ENCODE measurements around the gene ELOA. TPM values are rescaled to one million over a fixed set of nuclear protein-coding genes. Genes with fewer than 3 reads are reported as not detected.
"Not testable (repeated sequence)": the region's sequence is repeated elsewhere in the genome, so short reads cannot be mapped to it uniquely, and the experiment has no call there.

Gene ELOA
- total RNA-seq, 1 donor from 2014 or later = 16.8 TPM

GRCh38 chr1:23779826-23780371, 36.6 kb downstream of the ELOA start:
- no peak overlapping the region for H3K4me3 ChIP-seq (ENCODE audit: low read depth, low read length)
- H3K27me3 ChIP-seq (ENCODE audit: control insufficient read depth, insufficient read depth, low read length) = no peaks in the 10 kb centered on the region
- FAIRE-seq (no peak), DNase-seq (ENCODE audit: low read depth) (peak; percentile 68)
- TF ChIP-seq CTCF (IDR thresholded peaks at IDR 0.05; ENCODE audit: insufficient read depth, low read length, severe bottlenecking) = no peak
- peaks cover 2% of the 10 kb centered on the region for H3K36me3 ChIP-seq (ENCODE audit: control insufficient read depth, insufficient read depth, low read length)

GRCh38 chr1:23783141-23783540, 39.9 kb downstream of the ELOA start:
- H3K36me3 ChIP-seq (ENCODE audit: control insufficient read depth, insufficient read depth, low read length) = peaks cover 15% of the 10 kb centered on the region
- H3K27me3 ChIP-seq (ENCODE audit: control insufficient read depth, insufficient read depth, low read length); FAIRE-seq; H3K4me3 ChIP-seq (ENCODE audit: low read depth, low read length); DNase-seq (ENCODE audit: low read depth): not testable (repeated sequence)

GRCh38 chr1:23784846-23785245, 41.6 kb downstream of the ELOA start:
- no peak for TF ChIP-seq CTCF (IDR thresholded peaks at IDR 0.05; ENCODE audit: insufficient read depth, low read length, severe bottlenecking)
- no peak for FAIRE-seq
- peaks cover 15% of the 10 kb centered on the region for H3K36me3 ChIP-seq (ENCODE audit: control insufficient read depth, insufficient read depth, low read length)

GRCh38 chr1:23787701-23788100, 44.4 kb downstream of the ELOA start:
- Histone ChIP-seq H3K36me3 (ENCODE audit: control insufficient read depth, insufficient read depth, low read length) (peaks cover 15% of the 10 kb centered on the region), H3K27me3 (ENCODE audit: control insufficient read depth, insufficient read depth, low read length) (no peaks in the 10 kb centered on the region), H3K4me3 (ENCODE audit: low read depth, low read length) (no peak overlapping the region)
- TF ChIP-seq CTCF (IDR thresholded peaks at IDR 0.05; ENCODE audit: insufficient read depth, low read length, severe bottlenecking) = no peak
- no peak for DNase-seq (ENCODE audit: low read depth)
- FAIRE-seq = no peak

More at GRCh38 chr1:23784846-23785245, 41.6 kb downstream of the ELOA start:
- DNase-seq (ENCODE audit: low read depth) = no peak
- Histone ChIP-seq H3K4me3 (ENCODE audit: low read depth, low read length) (no peak overlapping the region), H3K27me3 (ENCODE audit: control insufficient read depth, insufficient read depth, low read length) (no peaks in the 10 kb centered on the region)

- no peaks in the 10 kb centered on the region for H3K27me3 ChIP-seq (ENCODE audit: control insufficient read depth, insufficient read depth, low read length)
- FAIRE-seq (no peak), DNase-seq (ENCODE audit: low read depth) (no peak)
- peaks cover 22% of the 10 kb centered on the region for H3K36me3 ChIP-seq (ENCODE audit: control insufficient read depth, insufficient read depth, low read length)
- no peak overlapping the region for H3K4me3 ChIP-seq (ENCODE audit: low read depth, low read length)
- TF ChIP-seq CTCF (IDR thresholded peaks at IDR 0.05; ENCODE audit: insufficient read depth, low read length, severe bottlenecking) = no peak
Measured at GRCh38 chr1:23788695-23789094, 45.4 kb downstream of the ELOA start.

- Histone ChIP-seq H3K27me3 (ENCODE audit: control insufficient read depth, insufficient read depth, low read length) (no peaks in the 10 kb centered on the region), H3K36me3 (ENCODE audit: control insufficient read depth, insufficient read depth, low read length) (peaks cover 23% of the 10 kb centered on the region), H3K4me3 (ENCODE audit: low read depth, low read length) (peak within 1 kb of the TSS; percentile 60)
- FAIRE-seq = no peak
- TF ChIP-seq CTCF (IDR thresholded peaks at IDR 0.05; ENCODE audit: insufficient read depth, low read length, severe bottlenecking) = no peak
- peak; percentile 75 for DNase-seq (ENCODE audit: low read depth)
Measured at GRCh38 chr1:23790696-23791515, 47.6 kb downstream of the ELOA start, which contains the start of gene LYPLA2. Gene LYPLA2 (plus strand): TSS chr1:23791145. CDS start chr1:23792683, 1,538 bp downstream.

Measured in bronchial epithelial cell (primary cell).